GM12874 (cell line): Measurements from ENCODE around the gene CEP85.

Source experiments
- TF ChIP-seq, protein P1 (sequence below): IDR thresholded peaks from 2 replicates; pipeline ENCODE4 v1.5.1; 2011; ENCODE audit warnings: low read depth, mild to moderate bottlenecking, control low read depth, low read length, moderate library complexity; ENCODE audit not compliant: insufficient read depth

CEP85 gene

DNA sequence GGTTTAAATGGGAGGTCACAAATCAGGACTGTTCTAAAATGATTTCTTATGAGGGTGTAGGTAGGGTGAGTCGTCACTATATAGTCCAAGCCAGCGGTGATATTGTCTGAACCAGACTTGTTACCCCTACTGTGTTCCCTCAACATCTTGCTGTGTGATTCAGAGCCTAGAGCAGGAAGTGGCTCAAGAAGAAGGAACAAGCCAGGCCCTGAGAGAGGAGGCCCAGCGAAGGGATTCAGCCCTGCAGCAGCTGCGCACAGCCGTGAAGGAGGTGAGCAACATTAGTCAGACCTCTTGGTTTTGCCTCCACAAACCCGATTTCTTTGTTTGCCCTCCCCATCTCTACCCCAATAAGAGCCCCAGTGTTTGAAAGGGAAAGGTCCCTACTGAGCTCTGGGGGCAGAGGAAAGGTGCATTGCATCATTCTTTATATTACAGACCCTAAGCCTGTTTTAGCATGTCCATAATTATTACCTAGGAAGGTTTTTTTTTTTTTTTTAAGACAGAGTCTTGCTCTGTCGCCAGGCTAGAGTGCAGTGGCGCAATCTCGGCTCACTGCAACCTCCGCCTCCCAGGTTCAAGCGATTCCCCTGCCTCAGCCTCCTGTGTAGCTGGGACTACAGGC is 40.9 kb downstream of the CEP85 start:
- TF ChIP-seq, protein P1, sequence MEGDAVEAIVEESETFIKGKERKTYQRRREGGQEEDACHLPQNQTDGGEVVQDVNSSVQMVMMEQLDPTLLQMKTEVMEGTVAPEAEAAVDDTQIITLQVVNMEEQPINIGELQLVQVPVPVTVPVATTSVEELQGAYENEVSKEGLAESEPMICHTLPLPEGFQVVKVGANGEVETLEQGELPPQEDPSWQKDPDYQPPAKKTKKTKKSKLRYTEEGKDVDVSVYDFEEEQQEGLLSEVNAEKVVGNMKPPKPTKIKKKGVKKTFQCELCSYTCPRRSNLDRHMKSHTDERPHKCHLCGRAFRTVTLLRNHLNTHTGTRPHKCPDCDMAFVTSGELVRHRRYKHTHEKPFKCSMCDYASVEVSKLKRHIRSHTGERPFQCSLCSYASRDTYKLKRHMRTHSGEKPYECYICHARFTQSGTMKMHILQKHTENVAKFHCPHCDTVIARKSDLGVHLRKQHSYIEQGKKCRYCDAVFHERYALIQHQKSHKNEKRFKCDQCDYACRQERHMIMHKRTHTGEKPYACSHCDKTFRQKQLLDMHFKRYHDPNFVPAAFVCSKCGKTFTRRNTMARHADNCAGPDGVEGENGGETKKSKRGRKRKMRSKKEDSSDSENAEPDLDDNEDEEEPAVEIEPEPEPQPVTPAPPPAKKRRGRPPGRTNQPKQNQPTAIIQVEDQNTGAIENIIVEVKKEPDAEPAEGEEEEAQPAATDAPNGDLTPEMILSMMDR = no peak

DNA sequence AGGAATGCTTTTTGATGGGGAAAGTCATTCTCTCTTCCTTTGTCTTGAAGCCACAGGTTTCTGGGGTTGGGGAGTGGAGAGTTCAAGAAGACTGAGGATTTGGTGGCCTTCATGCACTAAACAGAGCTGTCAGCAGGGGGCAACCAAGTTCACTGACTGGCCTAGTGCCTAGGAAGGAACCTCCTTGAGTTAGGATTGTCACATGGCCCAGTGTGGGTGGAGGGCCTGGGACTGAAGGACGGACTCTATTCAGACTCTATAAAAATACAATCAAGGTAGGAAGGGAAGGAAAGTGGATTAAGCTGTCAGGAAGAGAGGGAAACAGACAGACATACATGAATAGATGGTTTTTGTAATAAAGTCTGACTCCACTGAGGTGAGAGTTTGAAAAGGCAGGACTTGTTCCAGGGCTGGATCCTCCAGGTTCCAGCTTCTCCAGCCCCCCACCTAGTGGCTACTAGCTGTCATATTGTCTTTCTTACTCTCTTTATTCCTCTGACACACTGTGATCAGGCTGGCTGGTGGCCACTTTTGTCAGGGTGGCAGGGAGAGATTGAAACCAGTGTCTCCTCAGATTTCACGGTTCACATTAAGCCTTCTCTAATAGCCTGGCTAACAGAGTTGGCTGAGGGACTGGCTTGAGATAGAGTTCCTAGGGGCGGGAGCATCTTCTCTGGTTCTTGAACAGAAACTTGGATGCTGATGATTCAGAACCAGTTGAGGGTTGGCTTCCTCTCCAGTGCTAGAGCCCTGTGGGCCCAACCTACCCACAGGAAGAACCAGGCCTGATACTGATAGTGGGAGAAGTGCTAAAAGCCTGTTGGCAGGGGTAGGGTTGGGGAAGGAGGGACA is 41.8 kb downstream of the CEP85 start:
- TF ChIP-seq, protein P1 = peak; percentile 83

DNA sequence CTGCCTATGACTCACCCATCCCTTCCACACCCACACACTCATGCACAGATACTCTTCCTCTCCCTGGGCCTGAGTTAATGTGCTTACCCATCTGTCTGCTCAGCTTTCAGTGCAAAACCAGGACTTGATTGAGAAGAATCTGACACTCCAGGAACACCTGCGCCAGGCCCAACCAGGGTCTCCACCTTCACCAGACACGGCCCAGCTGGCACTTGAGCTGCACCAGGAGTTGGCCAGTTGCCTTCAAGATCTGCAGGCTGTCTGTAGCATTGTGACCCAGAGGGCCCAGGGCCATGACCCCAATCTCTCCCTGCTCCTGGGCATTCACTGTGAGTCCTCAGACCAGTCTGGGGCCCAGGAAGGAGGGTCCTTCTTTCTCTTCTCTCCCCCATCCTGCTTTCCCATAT is 42.4 kb downstream of the CEP85 start:
- TF ChIP-seq, protein P1 = no peak

DNA sequence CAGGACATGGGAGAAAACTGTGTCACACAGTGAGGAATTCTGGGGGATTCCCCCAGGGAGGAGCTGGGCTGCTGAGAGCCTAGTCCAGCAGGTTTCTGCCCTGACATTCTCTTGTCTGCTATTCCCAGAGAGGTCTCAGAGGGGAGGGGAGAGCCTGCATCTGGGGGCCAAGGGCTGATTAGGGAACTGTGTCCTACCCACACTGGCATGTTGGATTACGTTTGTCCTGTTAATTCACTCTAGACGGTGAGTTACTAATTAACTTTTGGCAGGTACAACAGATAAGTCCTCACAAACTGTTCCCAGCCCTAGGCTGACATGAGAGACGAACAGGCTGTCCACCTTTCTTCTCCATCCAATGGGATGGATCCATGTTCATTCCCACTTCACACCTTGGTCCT is 43.3 kb downstream of the CEP85 start:
- TF ChIP-seq, protein P1 = no peak

DNA sequence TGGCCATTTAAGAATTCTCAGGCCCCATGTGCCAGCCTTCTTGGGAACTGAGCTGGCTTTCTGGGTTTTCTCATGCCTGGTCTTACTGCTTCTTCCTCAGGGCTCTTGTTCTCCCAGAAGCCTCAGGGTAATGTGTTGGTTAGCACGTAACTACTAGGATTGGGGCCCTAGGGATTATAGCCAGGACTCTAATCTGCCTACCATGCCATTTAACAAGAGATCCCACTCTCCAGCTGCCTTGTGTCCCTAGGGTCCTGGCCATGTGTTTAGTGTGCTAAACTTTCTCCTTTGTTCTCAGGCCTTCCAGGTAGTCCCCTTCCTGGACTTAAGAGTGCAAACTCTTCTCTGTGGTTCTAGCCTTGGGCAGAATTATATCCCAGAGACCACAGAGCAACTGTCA is 43.7 kb downstream of the CEP85 start:
- TF ChIP-seq, protein P1 = no peak

DNA sequence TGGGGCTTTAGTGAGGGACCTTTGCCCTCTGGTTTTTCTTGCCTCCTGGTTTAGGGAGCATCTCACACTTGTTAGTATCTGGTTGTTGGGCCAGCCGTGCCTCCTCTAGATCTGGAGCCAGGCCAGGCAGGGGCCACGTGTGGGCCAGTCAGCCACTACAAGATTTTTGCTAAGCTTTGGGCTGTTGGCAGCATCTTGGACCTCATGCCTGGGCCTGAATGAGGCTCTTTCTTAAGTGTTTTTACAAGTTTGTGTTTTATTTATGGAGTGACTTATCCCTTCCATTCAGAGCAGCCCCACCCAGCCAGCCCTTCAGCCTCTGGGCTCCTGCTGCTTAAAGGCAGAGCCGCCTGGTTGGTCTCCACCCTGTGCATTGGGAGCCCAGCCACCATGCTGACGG is 44.3 kb downstream of the CEP85 start:
- TF ChIP-seq, protein P1 = no peak

DNA sequence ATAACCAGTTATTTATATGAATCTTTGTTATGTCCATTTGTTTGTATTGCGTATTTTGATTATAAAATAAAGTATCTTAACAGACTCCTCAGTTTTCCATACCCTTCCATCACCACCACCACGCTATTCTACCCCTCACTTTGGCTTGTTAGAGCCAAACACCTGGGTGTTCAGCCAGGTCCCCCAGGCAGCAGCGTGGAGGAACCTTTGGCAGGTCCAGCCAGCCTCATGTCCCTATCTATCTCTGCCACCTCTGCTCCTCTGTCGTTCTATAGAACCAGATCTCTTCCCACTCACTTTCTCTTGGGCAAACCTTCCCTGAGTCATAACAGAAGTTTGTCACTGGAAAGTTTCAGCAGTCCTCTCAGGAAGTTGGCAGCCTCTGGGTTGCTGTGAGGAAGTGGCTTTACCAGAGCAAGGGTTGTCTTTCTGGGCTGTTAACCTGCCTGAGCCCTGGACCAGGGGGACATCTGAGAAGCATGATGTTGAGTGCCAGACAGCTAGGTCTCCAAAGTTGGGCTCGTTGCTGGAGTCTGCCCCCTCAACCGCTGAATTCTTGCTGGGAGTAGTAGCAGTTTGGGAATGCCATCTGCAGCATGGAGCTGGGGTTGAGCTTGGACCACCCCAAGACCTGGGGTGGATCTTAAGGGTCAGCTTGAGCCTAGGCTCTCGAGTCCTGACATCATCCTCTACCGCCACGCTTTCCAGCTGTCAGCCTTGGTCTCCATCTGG is 44.9 kb downstream of the CEP85 start:
- TF ChIP-seq, protein P1 = no peak
